Suprapubic skin (tissue), 3 donors: ENCODE measurements around the gene NDFIP1.

Source experiments
- CTCF ChIP-seq, 2 donors: fragments of 200-600 bp in 1 of 2; fragments of 450-650 bp in 1 of 2; sonication (generic) in 1 of 2; IDR thresholded peaks; one replicate each; pipeline ENCODE4 v1.5.1; 2016 to 2019; ENCODE audit warnings: antibody characterized with exemption in 2 of 2, mild to moderate bottlenecking in 1 of 2, moderate library complexity in 1 of 2
- EP300 ChIP-seq: sonication (generic); formaldehyde crosslinking; IDR thresholded peaks from one replicate; pipeline ENCODE4 v1.6.1; 2017; ENCODE audit warnings: antibody characterized with exemption

GRCh38 chr5:142063376-142063775, 45.2 kb upstream of the NDFIP1 start:
- TF ChIP-seq CTCF (IDR thresholded peaks at IDR 0.05), result no peak
- no peak for TF ChIP-seq EP300
